ENCODE measurements around the gene PLCB4. TPM values are rescaled to one million over a fixed set of nuclear protein-coding genes. Genes with fewer than 3 reads are reported as not detected.

Gene PLCB4
- total RNA-seq, 1 experiment from 2014 or later, result 10.0 TPM

DNA sequence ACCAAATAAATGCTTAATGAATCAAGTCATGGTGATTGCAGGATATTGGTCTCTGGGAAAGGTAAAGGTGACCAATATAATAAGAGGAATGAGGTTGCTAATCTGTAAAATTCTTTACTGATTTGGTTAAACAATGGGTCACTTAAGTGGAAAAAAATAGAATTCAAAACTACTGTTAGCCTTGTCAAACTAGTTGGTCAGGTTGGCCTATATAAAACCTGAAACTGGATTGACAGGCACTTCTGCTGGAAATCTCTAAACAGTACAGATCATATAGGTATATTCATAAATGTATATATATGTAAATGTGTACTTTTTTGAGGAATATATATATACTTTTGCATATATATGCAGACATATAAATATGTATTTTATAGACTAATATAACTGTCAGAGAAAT lies 19.7 kb downstream of the PLCB4 start:
- in situ Hi-C loops (cut with HindIII; ENCODE audit: low pct_unique_long_range_greater_than_20kb, low sequenced_read_pairs), result no loop called here
- DNase-seq (ENCODE audit: low read depth), result no peak

DNA sequence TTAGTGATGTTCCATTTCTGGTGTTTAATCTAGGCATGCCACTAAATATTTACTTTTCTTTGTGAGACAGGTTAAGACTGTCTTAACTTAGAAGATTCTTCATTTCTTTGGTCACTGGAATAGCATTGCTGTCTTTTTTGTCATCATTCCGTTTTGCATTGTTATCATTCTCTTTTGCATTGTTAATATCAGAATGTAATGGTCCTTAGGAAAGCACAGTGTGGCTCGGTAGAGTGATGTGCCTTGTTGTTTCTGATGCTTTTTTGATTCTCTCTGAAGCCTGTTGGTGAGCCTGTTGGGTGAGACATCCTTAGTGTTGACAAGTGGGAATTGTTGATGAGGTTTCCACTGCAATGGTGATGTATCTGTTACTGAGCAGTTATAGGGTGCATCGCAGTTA lies 23.2 kb downstream of the PLCB4 start:
- no peak for DNase-seq (ENCODE audit: low read depth)
- in situ Hi-C loops (cut with HindIII; ENCODE audit: low pct_unique_long_range_greater_than_20kb, low sequenced_read_pairs), result no loop called here

DNA sequence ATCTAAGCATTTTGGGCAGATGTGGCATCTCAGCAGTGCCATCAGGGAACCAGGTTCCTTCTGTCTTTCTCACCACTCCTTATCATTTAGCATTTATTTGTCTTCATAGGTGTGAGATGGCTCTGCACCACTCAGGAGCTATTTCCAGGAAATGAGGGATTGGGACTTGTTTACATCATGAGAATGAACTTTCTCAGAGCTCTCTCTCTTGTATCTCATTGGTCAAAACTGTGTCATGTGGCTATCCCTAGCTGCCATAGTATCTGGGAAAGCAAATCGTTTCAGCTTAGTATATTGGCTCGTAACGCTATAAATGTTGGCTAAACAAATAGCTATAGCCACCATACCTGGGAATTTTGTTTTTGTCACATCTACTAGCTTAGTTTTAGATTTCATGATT lies 23.8 kb downstream of the PLCB4 start:
- no peak for DNase-seq (ENCODE audit: low read depth)
- in situ Hi-C loops (cut with HindIII; ENCODE audit: low pct_unique_long_range_greater_than_20kb, low sequenced_read_pairs), result no loop called here

DNA sequence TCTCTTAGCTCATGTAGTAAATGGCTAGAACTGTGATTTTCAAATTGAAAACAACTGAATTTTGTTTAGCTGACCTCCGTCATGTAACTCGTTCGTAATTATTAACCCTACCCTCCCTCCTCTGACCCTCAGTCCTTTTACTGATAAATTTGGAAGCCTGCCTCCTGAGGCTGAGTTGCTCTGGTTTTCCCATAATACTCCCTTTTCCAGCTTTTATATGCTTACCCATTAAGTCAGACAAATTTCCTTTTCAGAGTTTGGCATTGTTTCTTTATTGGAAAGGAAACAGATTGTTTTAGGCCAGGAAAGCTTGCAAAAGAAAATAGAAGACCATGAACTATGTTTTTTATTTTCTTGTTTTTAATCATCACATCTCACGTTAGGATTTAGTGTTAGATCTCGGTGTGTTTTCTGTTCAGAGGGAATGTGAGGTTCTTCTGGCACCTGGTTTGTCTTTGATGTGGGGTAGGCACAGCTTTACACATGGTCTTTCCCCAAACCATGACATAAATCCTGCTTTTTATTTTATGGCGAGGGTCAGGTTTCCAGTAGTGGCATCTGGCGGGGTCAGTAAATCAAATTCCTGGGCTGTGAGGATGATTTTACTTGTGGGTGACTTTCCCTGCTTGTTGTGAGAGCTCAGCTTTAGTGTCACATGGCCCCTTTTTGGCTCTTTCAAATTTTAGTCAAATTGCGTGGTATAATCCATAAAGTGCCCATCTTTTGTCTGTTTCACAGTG lies 24.5 kb downstream of the PLCB4 start:
- in situ Hi-C loops (cut with HindIII; ENCODE audit: low pct_unique_long_range_greater_than_20kb, low sequenced_read_pairs), result no loop called here
- no peak for DNase-seq (ENCODE audit: low read depth)

GRCh38 chr20:9099372-9099771 lies 30.5 kb downstream of the PLCB4 start:
- in situ Hi-C loops (cut with HindIII; ENCODE audit: low pct_unique_long_range_greater_than_20kb, low sequenced_read_pairs), result no loop called here
- no peak for DNase-seq (ENCODE audit: low read depth)

DNA sequence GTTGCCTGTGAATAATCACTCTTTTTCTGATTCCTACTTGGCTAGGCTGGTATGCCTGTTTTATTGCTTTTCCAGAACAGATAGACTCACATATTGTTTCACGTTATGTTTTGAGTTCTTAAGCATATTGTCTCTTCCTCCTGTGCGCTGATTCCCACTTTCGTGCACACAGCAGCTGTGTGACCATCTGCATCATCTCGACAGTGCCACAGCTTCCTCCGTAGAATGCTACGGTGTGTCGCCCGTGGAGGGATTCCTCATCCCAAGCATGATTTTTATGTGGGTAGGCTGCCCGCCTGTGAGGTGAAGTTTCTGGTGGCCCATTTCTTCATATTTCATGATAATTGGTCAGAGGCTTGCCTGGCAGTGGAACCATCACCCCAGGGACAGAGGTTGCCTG lies 31.8 kb downstream of the PLCB4 start:
- no peak for DNase-seq (ENCODE audit: low read depth)

DNA sequence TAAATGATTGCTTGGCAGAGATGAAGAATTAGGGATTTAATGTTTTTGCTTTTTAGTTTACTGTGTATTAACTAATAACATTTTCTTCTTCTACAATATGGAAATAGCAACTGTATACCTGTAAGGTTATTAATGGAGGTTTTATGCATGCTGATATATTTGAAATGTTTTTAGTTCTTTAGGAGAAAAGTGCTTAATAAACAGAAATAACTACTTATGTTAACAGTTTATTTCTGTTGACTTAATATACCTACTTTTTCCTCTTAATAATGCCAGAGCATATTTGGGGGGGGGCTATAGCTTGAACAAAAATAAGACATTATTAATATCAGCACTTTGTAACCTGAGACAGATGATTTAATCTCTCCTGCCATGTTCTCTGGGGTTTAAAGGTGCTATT lies 33.6 kb downstream of the PLCB4 start:
- no peak for DNase-seq (ENCODE audit: low read depth)
- in situ Hi-C loops (cut with HindIII; ENCODE audit: low pct_unique_long_range_greater_than_20kb, low sequenced_read_pairs), result no loop called here

More for the DNA sequence above, 31.8 kb downstream of the PLCB4 start:
- in situ Hi-C loops (cut with HindIII; ENCODE audit: low pct_unique_long_range_greater_than_20kb, low sequenced_read_pairs), result no loop called here

DNA sequence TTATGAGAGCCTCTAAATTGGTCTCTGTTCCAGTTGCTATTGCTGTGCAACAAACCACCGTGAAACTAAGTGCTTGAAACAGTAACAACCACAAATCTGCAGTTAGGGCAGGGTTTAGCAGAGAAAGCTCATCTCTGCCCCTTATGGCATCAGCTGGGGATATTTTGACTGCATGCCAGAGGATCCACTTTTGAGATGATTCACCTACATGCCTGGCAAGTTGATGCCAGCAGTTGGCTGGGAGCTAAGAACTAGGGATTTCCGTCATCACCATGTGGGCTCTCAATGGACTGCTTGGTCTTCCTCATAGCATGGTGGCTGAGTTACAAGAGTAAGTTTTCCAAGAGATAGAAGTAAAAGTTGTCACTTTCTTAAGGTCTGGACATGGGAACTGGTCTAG lies 35.1 kb downstream of the PLCB4 start:
- no peak for DNase-seq (ENCODE audit: low read depth)

GRCh38 chr20:9108260-9108659 lies 39.4 kb downstream of the PLCB4 start:
- DNase-seq (ENCODE audit: low read depth), result no peak
- in situ Hi-C loops (cut with HindIII; ENCODE audit: low pct_unique_long_range_greater_than_20kb, low sequenced_read_pairs), result no loop called here

More for the DNA sequence above, 35.1 kb downstream of the PLCB4 start:
- in situ Hi-C loops (cut with HindIII; ENCODE audit: low pct_unique_long_range_greater_than_20kb, low sequenced_read_pairs), result no loop called here

GRCh38 chr20:9109566-9109965 lies 40.7 kb downstream of the PLCB4 start:
- in situ Hi-C loops (cut with HindIII; ENCODE audit: low pct_unique_long_range_greater_than_20kb, low sequenced_read_pairs), result no loop called here
- no peak for DNase-seq (ENCODE audit: low read depth)

DNA sequence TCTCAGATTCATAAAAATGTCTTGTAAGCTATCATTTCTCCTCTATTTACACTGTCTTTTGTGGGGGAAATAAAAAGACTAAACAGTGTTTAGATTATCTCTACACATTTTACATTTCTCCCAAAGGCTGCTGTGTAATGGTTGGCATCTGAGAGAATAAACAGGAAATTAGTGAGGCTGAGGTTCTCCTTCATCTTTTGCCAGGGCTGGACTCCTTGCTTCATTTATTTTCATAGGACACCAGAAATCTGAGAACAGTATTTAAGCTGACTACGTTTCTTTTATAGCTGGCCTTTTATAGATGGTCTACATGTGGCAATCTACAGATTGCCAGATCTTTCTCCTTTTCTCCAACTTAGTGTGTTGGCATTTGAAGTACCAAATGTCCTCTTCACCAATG lies 41.5 kb downstream of the PLCB4 start:
- in situ Hi-C loops (cut with HindIII; ENCODE audit: low pct_unique_long_range_greater_than_20kb, low sequenced_read_pairs), result no loop called here
- DNase-seq (ENCODE audit: low read depth), result no peak

DNA sequence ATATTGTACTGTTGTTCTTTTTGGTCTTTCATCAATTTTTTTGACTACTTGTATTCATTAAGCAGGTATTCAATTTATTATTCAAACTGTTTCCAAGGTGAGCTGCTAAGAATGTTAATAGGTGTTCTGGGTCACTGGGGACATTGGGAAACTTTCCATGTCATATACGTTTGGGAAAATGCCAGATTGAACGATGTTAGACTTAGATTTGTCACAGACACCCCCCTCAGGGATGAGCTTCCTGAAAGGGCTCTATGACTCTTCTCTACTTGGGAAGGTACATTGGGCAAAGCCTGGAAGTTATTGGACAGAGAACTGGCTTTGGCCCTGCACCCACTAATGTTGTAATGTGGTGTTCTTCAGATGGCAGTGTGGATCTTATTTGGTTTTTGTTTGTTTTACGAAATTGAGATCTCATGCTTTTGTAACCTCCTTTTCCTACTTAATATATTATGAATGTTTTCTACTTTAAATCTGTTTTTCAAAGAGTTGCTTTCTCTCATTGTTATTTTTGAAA lies 42.1 kb downstream of the PLCB4 start:
- in situ Hi-C loops (cut with HindIII; ENCODE audit: low pct_unique_long_range_greater_than_20kb, low sequenced_read_pairs), result no loop called here
- DNase-seq (ENCODE audit: low read depth), result no peak

- in situ Hi-C loops (cut with HindIII; ENCODE audit: low pct_unique_long_range_greater_than_20kb, low sequenced_read_pairs), result no loop called here
- DNase-seq (ENCODE audit: low read depth), result no peak
Observed at GRCh38 chr20:9112541-9113515, 43.9 kb downstream of the PLCB4 start.

DNA sequence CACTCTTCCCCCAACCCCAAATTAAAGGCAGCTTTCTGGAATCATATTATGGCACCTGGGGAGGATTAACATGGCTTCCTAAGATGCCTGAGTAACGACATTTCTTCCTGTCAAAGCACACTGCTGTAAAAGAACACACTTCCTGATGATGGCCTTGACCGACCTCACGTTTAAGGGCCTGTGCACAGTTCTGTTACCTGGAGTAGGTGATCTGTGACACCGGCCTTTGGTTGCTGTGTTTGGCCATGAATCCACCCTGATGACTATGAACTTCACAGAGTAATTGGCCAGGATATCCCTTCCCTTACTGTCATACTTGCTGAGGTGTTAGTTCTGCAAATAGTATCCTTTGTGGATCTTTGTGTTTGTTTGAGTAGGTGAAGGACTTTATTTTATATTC lies 45.8 kb downstream of the PLCB4 start:
- in situ Hi-C loops (cut with HindIII; ENCODE audit: low pct_unique_long_range_greater_than_20kb, low sequenced_read_pairs), result no loop called here

DNA sequence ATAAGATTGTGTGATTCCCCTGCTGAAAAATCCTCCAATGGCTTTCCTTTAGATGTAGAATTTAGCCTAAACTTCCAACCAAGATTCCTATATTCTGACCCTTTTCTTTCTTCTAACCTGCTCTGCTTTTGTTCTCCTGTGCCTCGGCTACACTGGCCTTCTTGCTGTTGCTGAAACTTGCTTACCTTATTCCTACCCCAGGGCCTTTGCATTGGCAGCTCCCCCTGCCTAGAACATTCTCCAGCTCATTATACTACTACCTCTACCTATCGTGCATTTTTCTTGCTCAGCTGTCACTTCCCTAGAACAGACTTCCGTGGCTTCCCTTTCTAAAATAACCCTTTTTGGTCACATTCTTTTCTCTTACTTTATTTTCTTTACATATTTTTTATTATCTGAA lies 48.7 kb downstream of the PLCB4 start:
- no peak for DNase-seq (ENCODE audit: low read depth)
- in situ Hi-C loops (cut with HindIII; ENCODE audit: low pct_unique_long_range_greater_than_20kb, low sequenced_read_pairs), result no loop called here

More for the DNA sequence above, 45.8 kb downstream of the PLCB4 start:
- DNase-seq (ENCODE audit: low read depth), result no peak

- in situ Hi-C loops (cut with HindIII; ENCODE audit: low pct_unique_long_range_greater_than_20kb, low sequenced_read_pairs), result no loop called here
- DNase-seq (ENCODE audit: low read depth), result peak; percentile 40
Observed at GRCh38 chr20:9119776-9120175, 50.9 kb downstream of the PLCB4 start.

GRCh38 chr20:9121211-9121610 lies 52.3 kb downstream of the PLCB4 start:
- in situ Hi-C loops (cut with HindIII; ENCODE audit: low pct_unique_long_range_greater_than_20kb, low sequenced_read_pairs), result no loop called here
- DNase-seq (ENCODE audit: low read depth), result no peak

DNA sequence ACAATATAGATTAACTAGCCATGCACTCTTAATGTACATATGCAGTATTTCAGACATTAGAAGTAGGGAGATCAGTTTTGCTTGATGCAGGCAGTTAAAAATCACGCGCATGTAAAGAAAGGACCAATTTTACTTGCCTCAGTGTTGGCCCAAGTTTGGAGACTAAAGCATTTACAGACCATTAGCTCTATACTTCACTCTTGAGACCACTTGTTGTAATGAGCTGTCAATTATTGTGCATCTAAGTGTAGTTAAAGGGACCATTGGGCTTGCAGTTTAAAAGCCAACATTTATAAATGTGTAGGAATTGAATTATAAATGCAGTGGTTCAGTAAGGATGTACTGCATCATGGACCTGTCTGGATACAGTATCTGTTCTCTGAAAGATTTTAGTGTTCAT lies 53.7 kb downstream of the PLCB4 start:
- no peak for DNase-seq (ENCODE audit: low read depth)
- in situ Hi-C loops (cut with HindIII; ENCODE audit: low pct_unique_long_range_greater_than_20kb, low sequenced_read_pairs), result no loop called here

DNA sequence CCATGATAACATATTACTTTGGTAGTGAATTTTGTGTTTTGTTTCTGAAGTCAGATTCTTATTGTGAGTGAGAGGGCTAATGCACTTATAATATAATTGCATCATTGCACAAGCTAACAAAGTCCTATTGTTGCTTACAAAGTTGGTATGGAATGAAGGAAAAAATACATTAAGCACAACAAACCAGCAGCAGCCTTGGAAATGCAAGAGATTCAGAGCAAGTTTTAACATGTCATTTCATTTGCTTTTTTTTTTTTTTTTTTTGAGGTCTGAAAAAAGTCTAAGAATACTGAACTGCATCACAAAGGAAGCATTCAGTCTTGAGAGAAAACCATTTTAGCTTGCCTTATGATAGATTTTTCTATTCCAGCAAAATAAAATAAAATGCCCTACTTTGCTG lies 57.6 kb downstream of the PLCB4 start:
- in situ Hi-C loops (cut with HindIII; ENCODE audit: low pct_unique_long_range_greater_than_20kb, low sequenced_read_pairs), result no loop called here

More for the DNA sequence above, 57.6 kb downstream of the PLCB4 start:
- DNase-seq (ENCODE audit: low read depth), result no peak

Data from Caki2 (cell line).